GM21515 (cell line): ENCODE measurements around the gene LSAMP.

ENCODE experiments used
- ATAC-seq: cut with Tn5 transposase; IDR thresholded peaks from one replicate; pipeline ENCODE4 v1.9.1; 2021; ENCODE audit not compliant: unreplicated experiment

The LSAMP gene

GRCh38 chr3:116432795-116433194 lies 12.5 kb downstream of the LSAMP start:
- no peak for ATAC-seq

- no peak for ATAC-seq
Observed at GRCh38 chr3:116429479-116430269, 15.6 kb downstream of the LSAMP start.

DNA sequence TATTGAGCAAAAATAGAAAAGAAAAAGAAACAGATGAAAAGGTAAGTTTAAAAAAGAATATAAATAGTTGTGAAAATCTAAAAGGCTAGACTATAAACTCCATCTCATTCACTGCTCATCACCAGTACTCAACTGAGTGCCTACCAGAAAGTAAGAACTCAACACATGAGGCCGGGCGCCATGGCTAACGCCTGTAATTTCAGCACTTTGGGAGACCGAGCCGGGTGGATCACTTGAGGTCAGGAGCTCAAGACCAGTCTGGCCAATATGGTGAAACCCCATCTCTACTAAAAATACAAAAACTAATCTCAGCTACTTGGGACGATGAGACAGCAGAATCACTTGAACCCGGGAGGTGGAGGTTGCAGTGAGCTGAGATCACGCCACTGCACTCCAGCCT lies 19.3 kb downstream of the LSAMP start:
- no peak for ATAC-seq

- no peak for ATAC-seq
Observed at GRCh38 chr3:116425126-116425525, 20.2 kb downstream of the LSAMP start.

DNA sequence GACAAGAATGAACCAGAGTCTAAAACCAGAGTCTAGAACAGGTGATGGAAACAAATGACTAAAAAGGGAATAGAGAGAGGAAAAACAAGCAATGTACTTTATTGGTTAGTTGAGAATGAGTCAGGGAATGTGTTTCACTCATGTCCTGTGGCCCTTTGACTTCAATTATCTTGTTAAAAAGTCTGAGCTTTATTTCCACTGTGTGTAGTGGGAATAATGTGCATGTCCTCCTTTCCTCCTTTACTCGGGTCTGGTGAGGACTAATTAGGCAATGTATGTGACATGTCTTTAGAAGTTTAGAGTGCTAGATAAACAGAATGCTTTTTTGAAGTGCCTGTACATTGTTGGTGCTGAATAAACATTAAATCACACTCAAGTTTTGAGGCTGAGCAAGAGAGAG lies 21.3 kb downstream of the LSAMP start:
- no peak for ATAC-seq

- no peak for ATAC-seq
Observed at GRCh38 chr3:116423374-116423773, 21.9 kb downstream of the LSAMP start.

DNA sequence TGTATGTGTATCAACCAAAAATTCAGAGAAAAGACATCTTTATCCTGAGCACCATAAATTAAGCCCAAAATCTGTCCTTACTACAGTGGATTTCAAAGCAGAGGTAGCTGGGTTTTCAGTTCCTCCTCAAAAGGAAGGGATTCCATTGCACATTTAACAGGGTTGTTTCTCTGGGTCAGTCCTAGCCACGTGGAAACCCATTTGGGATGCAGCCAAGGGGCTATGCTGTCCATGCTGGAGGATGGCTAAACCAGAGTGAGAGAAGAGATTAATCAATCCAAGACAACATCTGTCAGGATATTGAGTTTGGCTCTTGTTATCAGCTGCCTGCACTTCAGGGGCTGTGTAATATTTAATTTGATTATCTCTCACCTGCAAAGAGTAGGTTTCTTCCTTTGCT lies 28.1 kb downstream of the LSAMP start:
- ATAC-seq = no peak

- ATAC-seq = no peak
Observed at GRCh38 chr3:116413319-116413718, 32.0 kb downstream of the LSAMP start.

DNA sequence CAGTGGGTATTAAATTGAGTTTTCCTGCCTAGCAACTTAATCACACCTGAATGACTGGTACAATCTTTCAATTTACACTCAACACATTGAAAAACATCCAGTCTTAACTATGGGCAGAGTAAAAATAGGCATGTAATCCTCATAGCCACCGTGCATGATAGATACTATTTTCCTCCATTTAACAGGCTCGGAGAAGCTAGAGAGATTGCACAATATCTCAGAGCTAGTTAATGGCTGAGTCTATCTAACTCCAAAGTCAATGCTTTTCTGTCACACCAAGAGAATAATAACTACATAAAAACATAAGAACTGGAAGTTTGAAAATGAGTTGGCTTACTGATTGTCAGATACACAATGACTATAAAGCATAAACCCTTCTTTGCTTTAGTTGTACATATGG lies 36.8 kb downstream of the LSAMP start:
- ATAC-seq = no peak

DNA sequence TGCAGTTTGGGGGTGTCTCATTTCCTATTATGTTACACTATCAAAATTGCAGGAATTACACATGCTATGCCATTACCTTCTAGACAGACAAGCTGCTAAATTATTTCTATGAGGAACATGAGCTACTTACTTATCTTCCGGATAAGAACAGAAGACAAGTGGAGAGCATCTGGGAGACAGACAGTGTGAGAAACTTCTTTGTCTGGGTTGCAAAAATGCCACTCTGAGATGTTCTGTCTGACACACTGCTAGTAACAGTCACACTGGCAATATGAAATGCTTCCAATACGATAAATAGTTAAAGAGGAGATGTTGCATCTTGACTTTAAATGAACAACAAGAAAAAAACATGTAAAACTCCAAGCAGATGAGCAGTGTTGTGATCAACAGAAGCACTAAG lies 40.1 kb downstream of the LSAMP start:
- no peak for ATAC-seq

- ATAC-seq = no peak
Observed at GRCh38 chr3:116399701-116400226, 45.5 kb downstream of the LSAMP start.

DNA sequence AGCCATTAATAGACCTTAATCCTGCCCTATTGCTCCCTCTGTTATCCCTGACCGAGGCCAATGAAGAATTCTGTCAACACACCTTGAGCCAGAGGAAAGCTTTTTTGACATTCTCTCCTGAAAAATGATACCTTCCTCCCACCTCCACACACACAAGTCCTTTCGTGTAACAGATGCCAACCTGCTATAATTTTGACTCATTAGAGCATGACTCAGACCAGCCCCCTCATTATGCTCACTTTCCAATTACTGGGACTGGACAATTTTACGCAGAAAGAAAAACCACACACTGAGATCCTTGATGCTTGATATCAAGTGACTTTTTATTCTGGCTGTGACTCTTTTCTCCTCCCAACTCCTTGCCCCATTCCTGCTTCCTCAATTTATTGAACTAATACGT lies 50.9 kb downstream of the LSAMP start:
- ATAC-seq = no peak

DNA sequence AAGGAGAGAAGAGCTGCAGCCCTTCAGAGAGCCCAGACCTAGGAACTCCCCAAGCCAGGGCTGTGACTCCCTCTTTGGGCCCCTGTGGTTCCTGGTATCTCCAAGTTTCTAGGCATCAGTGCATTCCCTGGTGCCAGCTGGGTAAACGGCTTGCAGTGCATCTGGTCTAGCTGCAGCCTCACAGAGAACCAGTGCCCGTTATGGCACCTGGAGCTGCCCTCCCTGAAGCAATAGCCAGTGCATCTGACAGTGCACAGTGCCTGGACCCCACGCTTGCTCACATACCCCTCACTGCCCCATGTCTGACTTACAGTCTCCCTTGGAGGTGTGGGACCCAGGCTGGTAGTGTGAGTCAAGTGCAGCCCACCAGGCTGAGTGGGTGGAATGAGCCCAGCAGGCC lies 52.1 kb downstream of the LSAMP start:
- ATAC-seq = no peak

DNA sequence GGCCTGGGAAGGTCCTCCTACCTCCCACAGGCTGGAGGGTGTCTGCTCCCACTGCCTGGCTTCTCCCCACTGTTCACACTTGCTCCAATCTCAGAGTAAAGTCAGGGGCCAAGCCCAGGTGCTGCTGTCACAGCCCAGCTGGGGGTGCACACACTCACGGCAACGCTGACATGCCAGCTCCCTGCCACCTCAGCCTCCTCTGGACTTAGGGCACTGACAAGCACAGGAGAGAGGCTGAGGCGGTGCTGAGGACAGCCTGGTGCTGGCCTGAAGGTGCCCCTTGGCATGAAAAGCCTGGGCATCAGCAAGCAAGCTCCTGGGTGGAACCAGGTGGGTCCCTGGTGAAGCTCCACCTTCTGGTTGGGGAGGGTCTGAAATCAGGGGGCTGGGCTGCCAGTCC lies 53.0 kb downstream of the LSAMP start:
- no peak for ATAC-seq

GRCh38 chr3:116391296-116392201 lies 53.7 kb downstream of the LSAMP start:
- ATAC-seq = no peak

- ATAC-seq = no peak
Observed at GRCh38 chr3:116390318-116390717, 55.0 kb downstream of the LSAMP start.

- no peak for ATAC-seq
Observed at GRCh38 chr3:116388867-116389385, 56.4 kb downstream of the LSAMP start.

DNA sequence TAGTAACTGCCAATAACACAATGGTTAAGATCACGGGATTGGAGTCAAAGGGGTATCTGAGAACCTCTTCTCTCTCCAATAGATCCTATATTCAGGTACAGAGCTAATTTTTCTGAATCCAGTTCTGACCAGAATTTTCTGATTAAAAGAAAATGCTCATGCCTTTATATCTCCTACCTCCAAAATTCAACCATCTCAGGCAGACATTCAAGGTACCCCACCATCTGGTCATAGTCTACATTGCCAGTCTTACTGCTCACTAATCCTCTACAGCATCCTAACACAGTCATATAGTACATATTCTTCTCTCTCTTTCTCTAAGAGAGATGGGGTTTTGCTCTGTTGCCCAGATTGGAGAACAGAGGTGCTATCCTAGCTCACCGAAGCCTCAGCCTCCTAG lies 59.1 kb downstream of the LSAMP start:
- no peak for ATAC-seq

GRCh38 chr3:116384717-116385116 lies 60.6 kb downstream of the LSAMP start:
- ATAC-seq = no peak

DNA sequence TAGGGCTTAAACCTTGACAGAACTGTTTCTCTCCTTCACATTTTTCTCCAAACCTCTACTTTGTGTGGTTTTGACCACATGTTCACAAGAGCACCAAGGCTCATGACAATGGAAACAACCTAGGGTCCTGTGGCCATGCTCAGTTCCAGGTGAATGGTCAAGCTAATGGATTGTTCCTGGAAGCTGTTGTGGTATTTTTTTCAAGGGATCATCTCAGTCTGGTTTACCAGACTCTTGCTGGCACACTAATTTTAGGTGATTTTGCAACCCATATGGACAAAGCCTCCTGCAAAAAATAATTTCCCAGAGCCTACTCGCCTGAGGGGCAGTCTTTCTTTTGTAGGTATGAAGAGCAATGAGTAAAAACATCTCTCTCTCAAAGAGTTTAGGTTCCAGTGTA lies 67.2 kb downstream of the LSAMP start:
- ATAC-seq = no peak

GRCh38 chr3:116374901-116375300 lies 70.4 kb downstream of the LSAMP start:
- ATAC-seq = no peak
